ENCODE measurements around the gene RHO. TPM values are rescaled to one million over a fixed set of nuclear protein-coding genes. Genes with fewer than 3 reads are reported as not detected.
A peak's percentile ranks its signal among the peaks of the same experiment; 100 is the strongest.
"Not testable (repeated sequence)": the region's sequence is repeated elsewhere in the genome, so short reads cannot be mapped to it uniquely, and the experiment has no call there.

The RHO gene
- total RNA-seq (not detected in 2 replicates), polyA plus RNA-seq (0.19 TPM in 1 of 2 replicates, not detected in the other)

DNA sequence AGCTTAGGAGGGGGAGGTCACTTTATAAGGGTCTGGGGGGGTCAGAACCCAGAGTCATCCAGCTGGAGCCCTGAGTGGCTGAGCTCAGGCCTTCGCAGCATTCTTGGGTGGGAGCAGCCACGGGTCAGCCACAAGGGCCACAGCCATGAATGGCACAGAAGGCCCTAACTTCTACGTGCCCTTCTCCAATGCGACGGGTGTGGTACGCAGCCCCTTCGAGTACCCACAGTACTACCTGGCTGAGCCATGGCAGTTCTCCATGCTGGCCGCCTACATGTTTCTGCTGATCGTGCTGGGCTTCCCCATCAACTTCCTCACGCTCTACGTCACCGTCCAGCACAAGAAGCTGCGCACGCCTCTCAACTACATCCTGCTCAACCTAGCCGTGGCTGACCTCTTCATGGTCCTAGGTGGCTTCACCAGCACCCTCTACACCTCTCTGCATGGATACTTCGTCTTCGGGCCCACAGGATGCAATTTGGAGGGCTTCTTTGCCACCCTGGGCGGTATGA lies at the start of gene RHO:
RHO (plus strand) TSS at position 51 of the 512 bp plus-strand sequence; CDS start at position 146, 95 bp downstream.
- Histone ChIP-seq H3K27me3 (no peaks in the 10 kb centered on the region), H3K79me2 (no peaks in the 10 kb centered on the region), H3K4me1 (ENCODE audit: insufficient read depth) (peaks cover 8% of the 10 kb centered on the region), H2AFZ (no peak within 1 kb of the TSS), H3K4me3 (no peak within 1 kb of the TSS), H3K9me3 (ENCODE audit: low read depth) (no peaks in the 10 kb centered on the region), H4K20me1 (ENCODE audit: insufficient read depth, poor library complexity, severe bottlenecking) (no peaks in the 10 kb centered on the region), H3K9me2 (replicated peaks; ENCODE audit: insufficient read depth) (no peaks in the 10 kb centered on the region), H3K36me3 (replicated peaks; ENCODE audit: insufficient read depth, low read depth) (no peaks in the 10 kb centered on the region), H3K4me2 (no peak within 1 kb of the TSS), H3K27ac (no peak within 1 kb of the TSS)
- WGBS (ENCODE audit: low lambda C conversion rate, missing lambda C conversion rate), result 97% methylated on average over 18 of the region's 18 CpGs
- no peak for DNase-seq (ENCODE audit: low spot score)
- TF ChIP-seq, protein P1, sequence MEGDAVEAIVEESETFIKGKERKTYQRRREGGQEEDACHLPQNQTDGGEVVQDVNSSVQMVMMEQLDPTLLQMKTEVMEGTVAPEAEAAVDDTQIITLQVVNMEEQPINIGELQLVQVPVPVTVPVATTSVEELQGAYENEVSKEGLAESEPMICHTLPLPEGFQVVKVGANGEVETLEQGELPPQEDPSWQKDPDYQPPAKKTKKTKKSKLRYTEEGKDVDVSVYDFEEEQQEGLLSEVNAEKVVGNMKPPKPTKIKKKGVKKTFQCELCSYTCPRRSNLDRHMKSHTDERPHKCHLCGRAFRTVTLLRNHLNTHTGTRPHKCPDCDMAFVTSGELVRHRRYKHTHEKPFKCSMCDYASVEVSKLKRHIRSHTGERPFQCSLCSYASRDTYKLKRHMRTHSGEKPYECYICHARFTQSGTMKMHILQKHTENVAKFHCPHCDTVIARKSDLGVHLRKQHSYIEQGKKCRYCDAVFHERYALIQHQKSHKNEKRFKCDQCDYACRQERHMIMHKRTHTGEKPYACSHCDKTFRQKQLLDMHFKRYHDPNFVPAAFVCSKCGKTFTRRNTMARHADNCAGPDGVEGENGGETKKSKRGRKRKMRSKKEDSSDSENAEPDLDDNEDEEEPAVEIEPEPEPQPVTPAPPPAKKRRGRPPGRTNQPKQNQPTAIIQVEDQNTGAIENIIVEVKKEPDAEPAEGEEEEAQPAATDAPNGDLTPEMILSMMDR (IDR thresholded peaks at IDR 0.05; ENCODE audit: poor library complexity), result no peak
- TF ChIP-seq EZH2phosphoT487 (IDR thresholded peaks at IDR 0.05; ENCODE audit: low read depth, severe bottlenecking, unreplicated experiment) (no peak), EZH2 (IDR thresholded peaks at IDR 0.05; ENCODE audit: borderline replicate concordance) (no peak)

DNA sequence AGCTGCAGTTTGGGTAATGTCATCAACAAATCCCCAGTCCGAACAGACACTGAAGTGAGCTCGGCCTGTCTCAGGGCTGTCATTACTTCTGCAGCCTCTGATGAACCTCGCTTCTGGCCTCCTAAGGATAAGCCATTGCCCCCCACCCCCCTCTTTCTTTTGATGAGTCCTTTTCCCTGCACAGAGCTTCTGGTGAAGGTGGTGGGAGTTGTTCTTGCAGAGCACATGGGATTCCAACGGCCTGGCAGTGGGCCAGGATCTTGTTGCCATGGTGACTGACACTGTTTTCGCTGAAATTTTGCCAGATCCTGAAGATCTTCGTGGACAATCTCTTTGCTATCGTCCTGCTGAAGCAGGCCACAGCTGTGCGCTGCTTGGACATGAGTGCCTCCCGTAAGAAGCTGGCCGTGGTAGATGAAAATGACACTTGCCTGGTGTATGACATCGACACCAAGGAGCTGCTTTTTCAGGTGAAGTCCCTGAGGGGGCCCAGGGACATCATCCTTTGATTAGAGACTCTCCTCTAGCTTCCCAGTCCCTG lies 47.1 kb upstream of the RHO start:
- not testable (repeated sequence) for H3K27me3 ChIP-seq; H3K36me3 ChIP-seq (replicated peaks; ENCODE audit: insufficient read depth, low read depth); H2AFZ ChIP-seq; H3K4me3 ChIP-seq; H3K9me2 ChIP-seq (replicated peaks; ENCODE audit: insufficient read depth); H3K79me2 ChIP-seq; H3K9me3 ChIP-seq (ENCODE audit: low read depth); H4K20me1 ChIP-seq (ENCODE audit: insufficient read depth, poor library complexity, severe bottlenecking); H3K4me2 ChIP-seq; H3K4me1 ChIP-seq (ENCODE audit: insufficient read depth); H3K27ac ChIP-seq
- WGBS (ENCODE audit: low lambda C conversion rate, missing lambda C conversion rate), result 57% methylated on average over 9 of the region's 11 CpGs
- peak; percentile 31 for DNase-seq (ENCODE audit: low spot score)

GRCh38 chr3:129481766-129482332 lies 46.6 kb upstream of the RHO start:
- Histone ChIP-seq H3K4me1 (ENCODE audit: insufficient read depth) (peaks cover 3% of the 10 kb centered on the region), H3K4me2 (no peak overlapping the region), H3K4me3 (no peak overlapping the region), H3K79me2 (no peaks in the 10 kb centered on the region), H3K9me3 (ENCODE audit: low read depth) (no peaks in the 10 kb centered on the region), H3K27ac (no peak overlapping the region), H3K27me3 (no peaks in the 10 kb centered on the region), H3K9me2 (replicated peaks; ENCODE audit: insufficient read depth) (no peaks in the 10 kb centered on the region), H3K36me3 (replicated peaks; ENCODE audit: insufficient read depth, low read depth) (no peaks in the 10 kb centered on the region), H4K20me1 (ENCODE audit: insufficient read depth, poor library complexity, severe bottlenecking) (no peaks in the 10 kb centered on the region), H2AFZ (no peak overlapping the region)
- no peak for TF ChIP-seq EZH2 (IDR thresholded peaks at IDR 0.05; ENCODE audit: borderline replicate concordance)
- no peak for TF ChIP-seq EZH2phosphoT487 (IDR thresholded peaks at IDR 0.05; ENCODE audit: low read depth, severe bottlenecking, unreplicated experiment)
- TF ChIP-seq, protein P1 (IDR thresholded peaks at IDR 0.05; ENCODE audit: poor library complexity), result no peak
- WGBS (ENCODE audit: low lambda C conversion rate, missing lambda C conversion rate), result 93% methylated on average over 12 of the region's 12 CpGs
- DNase-seq (ENCODE audit: low spot score), result no peak

GRCh38 chr3:129482721-129483120 lies 45.7 kb upstream of the RHO start:
- WGBS (ENCODE audit: low lambda C conversion rate, missing lambda C conversion rate), result 71% methylated on average over 1 of the region's 1 CpG
- TF ChIP-seq EZH2 (IDR thresholded peaks at IDR 0.05; ENCODE audit: borderline replicate concordance) (no peak), EZH2phosphoT487 (IDR thresholded peaks at IDR 0.05; ENCODE audit: low read depth, severe bottlenecking, unreplicated experiment) (no peak)
- TF ChIP-seq, protein P1 (IDR thresholded peaks at IDR 0.05; ENCODE audit: poor library complexity), result no peak
- Histone ChIP-seq H3K4me3 (no peak overlapping the region), H3K36me3 (replicated peaks; ENCODE audit: insufficient read depth, low read depth) (no peaks in the 10 kb centered on the region), H4K20me1 (ENCODE audit: insufficient read depth, poor library complexity, severe bottlenecking) (no peaks in the 10 kb centered on the region), H3K27me3 (no peaks in the 10 kb centered on the region), H3K27ac (no peak overlapping the region), H3K9me3 (ENCODE audit: low read depth) (no peaks in the 10 kb centered on the region), H3K79me2 (no peaks in the 10 kb centered on the region), H3K9me2 (replicated peaks; ENCODE audit: insufficient read depth) (no peaks in the 10 kb centered on the region), H3K4me1 (ENCODE audit: insufficient read depth) (peaks cover 3% of the 10 kb centered on the region), H3K4me2 (no peak overlapping the region), H2AFZ (no peak overlapping the region)
- DNase-seq (ENCODE audit: low spot score), result no peak
